HepG2 (cell line): Measurements from ENCODE around the gene PLEKHA5. TPM values are rescaled to one million over a fixed set of nuclear protein-coding genes. Genes with fewer than 3 reads are reported as not detected.

Source experiments
- ATAC-seq: fragments of 200-7000 bp; cut with Tn5 transposase; 3 replicates; pipeline ENCODE4 v1.9.1; 2020; ENCODE audit warnings: mild to moderate bottlenecking, moderate library complexity
- BruUV-seq: library from RNA; stranded (reverse); fragments of 400-500 nt; replicated peaks from 2 replicates; lab custom pipeline; 2021; lab: Mats Ljungman, UMichigan
- CTCF ChIA-PET: fragments of 300-600 bp; formaldehyde crosslinking; extraction: SDS; loops from one replicate; lab custom pipeline; 2021; ENCODE audit warnings: low total read pairs, inconsistent platforms, low intra/inter-chr PET ratio; lab: Yijun Ruan, JAX
- POLR2A ChIA-PET: fragments of 350-600 bp; sonication (Branson Sonifier 250); formaldehyde crosslinking; loops from one replicate; lab custom pipeline; 2020; ENCODE audit warnings: antibody characterized with exemption, inconsistent platforms; lab: Yijun Ruan, JAX
- DNase-seq: peaks from one replicate; pipeline ENCODE4 v3.0.0-alpha.2; 2015; ENCODE audit warnings: low spot score
- FAIRE-seq: peaks from 3 replicates; lab custom pipeline; 2011; peaks lifted over from hg19 to GRCh38; lab: Jason Lieb, UNC
- H2AFZ ChIP-seq: one replicate; pipeline ENCODE4 v1.6.1; 2011; ENCODE audit warnings: low read length, inconsistent platforms
- H3K27ac ChIP-seq: fragments of 300-600 bp; 3 replicates; pipeline ENCODE4 v1.8.0; 2011; ENCODE audit warnings: mixed run types, mild to moderate bottlenecking, mixed read lengths, low read length, inconsistent platforms; ENCODE audit not compliant: insufficient read depth; ENCODE audit errors: extremely low read length
- H3K27me3 ChIP-seq, 2 experiments: fragments of 200-600 bp in 1 of 2; 2 replicates in 1 of 2; 3 replicates in 1 of 2; pipeline versions ENCODE4 v1.6.0 to v1.8.0; 2011; ENCODE audit warnings: low read length in 2 of 2, mild to moderate bottlenecking in 2 of 2, moderate library complexity in 2 of 2, inconsistent platforms in 1 of 2; ENCODE audit not compliant: insufficient read depth in 2 of 2, control insufficient read depth in 1 of 2
- H3K36me3 ChIP-seq, 2 experiments: fragments of 200-600 bp in 1 of 2; replicated peaks in 1 of 2; 2 replicates in 1 of 2; 3 replicates in 1 of 2; pipeline versions ENCODE4 v1.5.1 to v1.8.0; 2011; ENCODE audit warnings: low read length in 2 of 2, inconsistent platforms in 1 of 2; ENCODE audit not compliant: insufficient read depth in 2 of 2, control insufficient read depth in 1 of 2
- H3K4me1 ChIP-seq: 2 replicates; pipeline ENCODE4 v1.5.1; 2012; ENCODE audit warnings: low read length, inconsistent platforms; ENCODE audit not compliant: insufficient read depth
- H3K4me2 ChIP-seq: 2 replicates; pipeline ENCODE4 v1.6.0; 2011; ENCODE audit warnings: low read depth, low read length, inconsistent platforms
- H3K4me3 ChIP-seq, 3 experiments: fragments of 200-600 bp in 1 of 3; sonication (generic), shearing (Covaris generic) in 1 of 3; replicated peaks in 1 of 3; 2 replicates each; pipeline ENCODE4 v1.5.1; 2011 to 2016; ENCODE audit warnings: low read length in 3 of 3, inconsistent platforms in 2 of 3, low read depth in 2 of 3, mild to moderate bottlenecking in 2 of 3, control low read depth in 1 of 3, mixed read lengths in 1 of 3; ENCODE audit not compliant: insufficient read depth in 1 of 3
- H3K79me2 ChIP-seq: one replicate; pipeline ENCODE4 v1.6.1; 2011; ENCODE audit warnings: low read length, inconsistent platforms; ENCODE audit not compliant: insufficient read depth
- H3K9ac ChIP-seq: 2 replicates; pipeline ENCODE4 v1.6.0; 2011; ENCODE audit warnings: mild to moderate bottlenecking, low read depth, low read length, inconsistent platforms; ENCODE audit not compliant: insufficient read depth
- H3K9me3 ChIP-seq: 2 replicates; pipeline ENCODE4 v1.5.1; 2012; ENCODE audit warnings: mild to moderate bottlenecking, low read length
- H4K20me1 ChIP-seq: 2 replicates; pipeline ENCODE4 v1.6.0; 2011; ENCODE audit warnings: inconsistent platforms, mild to moderate bottlenecking, low read length, moderate library complexity; ENCODE audit not compliant: insufficient read depth
- ADNP ChIP-seq: sonication (generic); formaldehyde crosslinking; IDR thresholded peaks from 2 replicates; pipeline ENCODE4 v1.4.0; 2020; ENCODE audit warnings: missing genetic modification reagents
- CSRNP1 ChIP-seq: sonication (generic); formaldehyde crosslinking; IDR thresholded peaks from 2 replicates; pipeline ENCODE4 v1.8.1; 2023; ENCODE audit warnings: mild to moderate bottlenecking, missing genetic modification reagents
- ESRRA ChIP-seq: sonication (generic); formaldehyde crosslinking; IDR thresholded peaks from 2 replicates; pipeline ENCODE4 v1.5.1; 2020; ENCODE audit warnings: mild to moderate bottlenecking, low read depth, missing genetic modification reagents
- KMT2B ChIP-seq: IDR thresholded peaks from 2 replicates; pipeline ENCODE4 v1.6.1; 2016; ENCODE audit warnings: missing genetic modification reagents, missing compliant biosample characterization
- NFE2 ChIP-seq: sonication (generic); formaldehyde crosslinking; IDR thresholded peaks from 2 replicates; pipeline ENCODE4 v1.4.0; 2020; ENCODE audit warnings: missing genetic modification reagents
- NFIB ChIP-seq: sonication (generic); formaldehyde crosslinking; IDR thresholded peaks from 2 replicates; pipeline ENCODE4 v1.9.0; 2021; ENCODE audit warnings: missing genetic modification reagents, mild to moderate bottlenecking, borderline replicate concordance
- PHB2 ChIP-seq: fragments of 450-650 bp; IDR thresholded peaks from 2 replicates; pipeline ENCODE4 v1.6.1; 2018; ENCODE audit not compliant: partially characterized antibody
- ZNF660 ChIP-seq: sonication (generic); formaldehyde crosslinking; IDR thresholded peaks from 2 replicates; pipeline ENCODE4 v1.5.1; 2020; ENCODE audit warnings: mild to moderate bottlenecking, low read depth, missing genetic modification reagents, borderline replicate concordance
- ZNF710 ChIP-seq: sonication (generic); formaldehyde crosslinking; IDR thresholded peaks from 2 replicates; pipeline ENCODE4 v1.5.0; 2020; ENCODE audit warnings: mild to moderate bottlenecking, missing genetic modification reagents, borderline replicate concordance
- ZNF768 ChIP-seq: sonication (generic); formaldehyde crosslinking; IDR thresholded peaks from 2 replicates; pipeline ENCODE4 v1.4.0; 2020; ENCODE audit warnings: missing genetic modification reagents
- ZNF773 ChIP-seq: sonication (generic); formaldehyde crosslinking; IDR thresholded peaks from 2 replicates; pipeline ENCODE4 v1.4.0; 2020; ENCODE audit warnings: missing genetic modification reagents, borderline replicate concordance
- WGBS: methylation state at CpG from one replicate; pipeline ENCODE4 v1.1.6; 2017; ENCODE audit warnings: low lambda C conversion rate; 5-methylcytosine and 5-hydroxymethylcytosine counted together
- in situ Hi-C: cut with HindIII; loops from 2 replicates; pipeline ENCODE4 v1.10.0; 2017; ENCODE audit warnings: low pct_unique_long_range_greater_than_20kb; ENCODE audit not compliant: extremely low pct_ligation_motif_present
- intact Hi-C: fragments of 100-400 bp; cut with micrococcal nuclease; formaldehyde crosslinking; loops from one replicate; pipeline ENCODE4 v1.10.0; 2022; ENCODE audit not compliant: unreplicated experiment
- polyA plus RNA-seq, 8 experiments: library from polyadenylated mRNA; depleted of rRNA in 3 of 8; stranded (reverse) in 7 of 8; unstranded in 1 of 8; fragments of >200 nt; fragmentation: Illumina TruSeq in 4 of 8; extraction: Trizol in 4 of 8; gene quantifications; 2 replicates each; pipeline versions ENCODE4 v1.2.1 to v1.2.3, GENCODE V29; 2011 to 2016; ENCODE audit warnings: low read depth in 4 of 8, missing spikeins in 1 of 8, mixed read lengths in 1 of 8; ENCODE audit not compliant: insufficient read depth in 1 of 8
- total RNA-seq, 5 experiments: library from RNA; depleted of rRNA; stranded (reverse); fragments of >200 nt; fragmentation: Illumina TruSeq; extraction: Trizol; gene quantifications; 2 replicates each; pipeline ENCODE4 v1.2.3, GENCODE V29; 2016; ENCODE audit warnings: low read depth in 1 of 5
- TF ChIP-seq, protein P1 (sequence below), 2 experiments: IDR thresholded peaks; 2 replicates each; pipeline ENCODE4 v1.6.1; 2011 to 2012; ENCODE audit warnings: low read length in 2 of 2, borderline replicate concordance in 1 of 2, low read depth in 1 of 2, mild to moderate bottlenecking in 1 of 2, moderate library complexity in 1 of 2
- TF ChIP-seq, protein P2 (sequence below): IDR thresholded peaks from 2 replicates; pipeline ENCODE4 v1.6.1; 2016; ENCODE audit warnings: missing compliant biosample characterization, missing genetic modification reagents, borderline replicate concordance

PLEKHA5 gene
- total and polyA plus RNA-seq, 2 of the 13 experiments (the other 11 are each of a cell fraction or from before 2014, with no cell fraction given), result 4.2 to 15.4 TPM

GRCh38 chr12:19251481-19252132 is 122.1 kb downstream of the PLEKHA5 start:
- CTCF ChIA-PET, result no interaction called here
- no TSS peak for BruUV-seq
- DNase-seq (no peak), ATAC-seq (no peak), FAIRE-seq (no peak)
- POLR2A ChIA-PET, result no interaction called here
- H3K4me2 ChIP-seq, result no peak overlapping the region
- no peak overlapping the region for H3K27ac ChIP-seq
- no peak overlapping the region for H2AFZ ChIP-seq
- no peaks in the 10 kb centered on the region for H3K27me3 ChIP-seq
- in situ Hi-C loops, result no loop called here
- H3K4me3 ChIP-seq, result no peak overlapping the region
- intact Hi-C loops, result no loop called here
- WGBS, result 98% methylated on average over 3 of the region's 3 CpGs
- H3K9me3 ChIP-seq, result no peaks in the 10 kb centered on the region
- no peak overlapping the region for H3K9ac ChIP-seq
- no peaks in the 10 kb centered on the region for H3K4me1 ChIP-seq
- no peaks in the 10 kb centered on the region for H4K20me1 ChIP-seq
- no peaks in the 10 kb centered on the region for H3K79me2 ChIP-seq
- no peaks in the 10 kb centered on the region for H3K36me3 ChIP-seq
- TF ChIP-seq NFIB (CRISPR knock-in tag) (no peak), KMT2B (CRISPR knock-in tag) (no peak), ZNF660 (CRISPR knock-in tag) (no peak), ESRRA (CRISPR knock-in tag) (no peak), ZNF710 (CRISPR knock-in tag) (no peak), ZNF773 (CRISPR knock-in tag) (no peak), ZNF768 (CRISPR knock-in tag) (no peak), ADNP (CRISPR knock-in tag) (no peak), CSRNP1 (CRISPR knock-in tag) (no peak), PHB2 (no peak), NFE2 (no peak)
- TF ChIP-seq, protein P1, sequence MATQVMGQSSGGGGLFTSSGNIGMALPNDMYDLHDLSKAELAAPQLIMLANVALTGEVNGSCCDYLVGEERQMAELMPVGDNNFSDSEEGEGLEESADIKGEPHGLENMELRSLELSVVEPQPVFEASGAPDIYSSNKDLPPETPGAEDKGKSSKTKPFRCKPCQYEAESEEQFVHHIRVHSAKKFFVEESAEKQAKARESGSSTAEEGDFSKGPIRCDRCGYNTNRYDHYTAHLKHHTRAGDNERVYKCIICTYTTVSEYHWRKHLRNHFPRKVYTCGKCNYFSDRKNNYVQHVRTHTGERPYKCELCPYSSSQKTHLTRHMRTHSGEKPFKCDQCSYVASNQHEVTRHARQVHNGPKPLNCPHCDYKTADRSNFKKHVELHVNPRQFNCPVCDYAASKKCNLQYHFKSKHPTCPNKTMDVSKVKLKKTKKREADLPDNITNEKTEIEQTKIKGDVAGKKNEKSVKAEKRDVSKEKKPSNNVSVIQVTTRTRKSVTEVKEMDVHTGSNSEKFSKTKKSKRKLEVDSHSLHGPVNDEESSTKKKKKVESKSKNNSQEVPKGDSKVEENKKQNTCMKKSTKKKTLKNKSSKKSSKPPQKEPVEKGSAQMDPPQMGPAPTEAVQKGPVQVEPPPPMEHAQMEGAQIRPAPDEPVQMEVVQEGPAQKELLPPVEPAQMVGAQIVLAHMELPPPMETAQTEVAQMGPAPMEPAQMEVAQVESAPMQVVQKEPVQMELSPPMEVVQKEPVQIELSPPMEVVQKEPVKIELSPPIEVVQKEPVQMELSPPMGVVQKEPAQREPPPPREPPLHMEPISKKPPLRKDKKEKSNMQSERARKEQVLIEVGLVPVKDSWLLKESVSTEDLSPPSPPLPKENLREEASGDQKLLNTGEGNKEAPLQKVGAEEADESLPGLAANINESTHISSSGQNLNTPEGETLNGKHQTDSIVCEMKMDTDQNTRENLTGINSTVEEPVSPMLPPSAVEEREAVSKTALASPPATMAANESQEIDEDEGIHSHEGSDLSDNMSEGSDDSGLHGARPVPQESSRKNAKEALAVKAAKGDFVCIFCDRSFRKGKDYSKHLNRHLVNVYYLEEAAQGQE (IDR thresholded peaks at IDR 0.05; ENCODE audit: borderline replicate concordance in 1 of 2, low read depth in 1 of 2, low read length in 2 of 2), result no peak
- TF ChIP-seq, protein P2, sequence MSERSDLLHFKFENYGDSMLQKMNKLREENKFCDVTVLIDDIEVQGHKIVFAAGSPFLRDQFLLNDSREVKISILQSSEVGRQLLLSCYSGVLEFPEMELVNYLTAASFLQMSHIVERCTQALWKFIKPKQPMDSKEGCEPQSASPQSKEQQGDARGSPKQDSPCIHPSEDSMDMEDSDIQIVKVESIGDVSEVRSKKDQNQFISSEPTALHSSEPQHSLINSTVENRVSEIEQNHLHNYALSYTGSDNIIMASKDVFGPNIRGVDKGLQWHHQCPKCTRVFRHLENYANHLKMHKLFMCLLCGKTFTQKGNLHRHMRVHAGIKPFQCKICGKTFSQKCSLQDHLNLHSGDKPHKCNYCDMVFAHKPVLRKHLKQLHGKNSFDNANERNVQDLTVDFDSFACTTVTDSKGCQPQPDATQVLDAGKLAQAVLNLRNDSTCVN, result no peak
